Measurements from ENCODE around the gene COL8A2.

Gene COL8A2

GRCh38 chr1:36053978-36054377 is 71.0 kb downstream of the COL8A2 start:
- no peak for DNase-seq (ENCODE audit: low read depth)

DNA sequence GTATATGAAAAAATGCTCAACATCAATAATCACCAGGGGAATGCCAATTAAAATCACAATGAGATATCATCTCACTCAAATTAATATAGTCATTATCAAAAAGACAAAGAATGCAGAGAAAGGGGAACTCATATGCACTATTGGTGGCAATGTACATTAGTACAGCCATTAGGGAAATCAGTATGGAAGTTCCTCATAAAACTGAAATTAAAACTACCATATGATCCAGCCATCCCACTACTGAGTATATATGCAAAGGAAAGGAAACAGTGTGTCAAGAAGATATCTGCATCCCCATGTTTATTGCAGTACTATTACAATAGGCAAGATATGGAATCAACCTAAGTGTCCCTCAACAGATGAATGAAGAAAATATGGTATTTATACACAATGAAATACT is 73.2 kb downstream of the COL8A2 start:
- DNase-seq (ENCODE audit: low read depth) = no peak
